GM12878 (cell line): ENCODE results near the gene DGKE. TPM values are rescaled to one million over a fixed set of nuclear protein-coding genes. Genes with fewer than 3 reads are reported as not detected.

Experiments
- ATAC-seq: fragments of 200-7000 bp; cut with Tn5 transposase; 3 replicates; pipeline ENCODE4 v1.9.1; 2020; ENCODE audit warnings: mild to moderate bottlenecking, moderate library complexity
- BruUV-seq: library from RNA; stranded (reverse); fragments of 400-500 nt; replicated peaks from 2 replicates; lab custom pipeline; 2021; lab: Mats Ljungman, UMichigan
- CTCF ChIA-PET: fragments of 300-600 bp; sonication (Branson Sonifier 250); formaldehyde crosslinking; extraction: SDS; loops from one replicate; lab custom pipeline; 2021; ENCODE audit warnings: inconsistent platforms; lab: Yijun Ruan, JAX
- POLR2A ChIA-PET: fragments of 350-600 bp; formaldehyde crosslinking; extraction: SDS; loops from one replicate; lab custom pipeline; 2021; ENCODE audit warnings: inconsistent platforms; lab: Charles Lee
- RAD21 ChIA-PET: fragments of 300-600 bp; sonication (Branson Sonifier 250); formaldehyde crosslinking; loops from one replicate; lab custom pipeline; 2023; ENCODE audit warnings: antibody characterized with exemption; ENCODE audit not compliant: unreplicated experiment; lab: Charles Lee
- SMC1A ChIA-PET: fragments of 300-600 bp; sonication (Branson Sonifier 250); formaldehyde crosslinking; loops from one replicate; lab custom pipeline; 2023; ENCODE audit not compliant: unreplicated experiment, uncharacterized antibody; lab: Charles Lee
- DNase-seq: peaks from one replicate; pipeline ENCODE4 v3.0.0-alpha.2; 2011; ENCODE audit warnings: low read depth, low spot score
- FAIRE-seq: peaks from 3 replicates; lab custom pipeline; 2011; peaks lifted over from hg19 to GRCh38; lab: Jason Lieb, UNC
- H2AFZ ChIP-seq: 2 replicates; pipeline ENCODE4 v1.6.0; 2011; ENCODE audit warnings: low read depth, low read length, control low read depth; ENCODE audit not compliant: control insufficient read depth
- H3K27ac ChIP-seq: 2 replicates; pipeline ENCODE4 v1.5.1; 2011; ENCODE audit warnings: control low read depth; ENCODE audit not compliant: control insufficient read depth, insufficient read depth
- H3K27me3 ChIP-seq, 2 experiments: replicated peaks in 1 of 2; 2 replicates each; pipeline versions ENCODE4 v1.6.0 to v1.6.1; 2011; ENCODE audit warnings: low read length in 1 of 2; ENCODE audit not compliant: control insufficient read depth in 2 of 2, insufficient read depth in 2 of 2
- H3K36me3 ChIP-seq, 2 experiments: 2 replicates each; pipeline ENCODE4 v1.5.1; 2011; ENCODE audit warnings: low read length in 1 of 2; ENCODE audit not compliant: control insufficient read depth in 2 of 2, insufficient read depth in 2 of 2
- H3K4me1 ChIP-seq: 2 replicates; pipeline ENCODE4 v1.6.1; 2011; ENCODE audit warnings: mild to moderate bottlenecking, low read length, moderate library complexity, mixed read lengths; ENCODE audit not compliant: control insufficient read depth, insufficient read depth
- H3K4me2 ChIP-seq: 2 replicates; pipeline ENCODE4 v1.6.0; 2011; ENCODE audit warnings: control low read depth; ENCODE audit not compliant: control insufficient read depth, insufficient read depth
- H3K4me3 ChIP-seq: fragments of 200-600 bp; sonication (generic); 2 replicates; pipeline ENCODE4 v1.5.1; 2016
- H3K79me2 ChIP-seq: 2 replicates; pipeline ENCODE4 v1.6.0; 2011; ENCODE audit warnings: low read length; ENCODE audit not compliant: control insufficient read depth, insufficient read depth
- H3K9ac ChIP-seq: 2 replicates; pipeline ENCODE4 v1.8.0; 2011; ENCODE audit warnings: low read length, control low read depth, mixed read lengths; ENCODE audit not compliant: control insufficient read depth, insufficient read depth
- H3K9me3 ChIP-seq: replicated peaks from 3 replicates; pipeline ENCODE4 v1.5.1; 2011; ENCODE audit warnings: mild to moderate bottlenecking, low read length; ENCODE audit not compliant: control insufficient read depth, insufficient read depth
- H4K20me1 ChIP-seq: 2 replicates; pipeline ENCODE4 v1.6.0; 2011; ENCODE audit not compliant: control insufficient read depth, insufficient read depth
- CREB1 ChIP-seq: IDR thresholded peaks from 2 replicates; pipeline ENCODE4 v1.6.1; 2012; ENCODE audit warnings: low read depth, mild to moderate bottlenecking, inconsistent platforms
- CREM ChIP-seq: IDR thresholded peaks from 2 replicates; pipeline ENCODE4 v1.6.1; 2014; ENCODE audit warnings: antibody characterized with exemption, low read depth
- PBX3 ChIP-seq: IDR thresholded peaks from 2 replicates; pipeline ENCODE4 v1.6.1; 2011; ENCODE audit warnings: mild to moderate bottlenecking, low read depth, low read length, moderate library complexity; ENCODE audit not compliant: insufficient replicate concordance
- PKNOX1 ChIP-seq: fragments of 450-650 bp; IDR thresholded peaks from 2 replicates; pipeline ENCODE4 v1.6.1; 2016; ENCODE audit warnings: mild to moderate bottlenecking
- RCOR1 ChIP-seq: conservative IDR thresholded peaks from 2 replicates; pipeline ENCODE4 v1.6.1; 2012; ENCODE audit warnings: low read depth, low read length, improper control_type of control experiment
- RFX5 ChIP-seq: IDR thresholded peaks from 2 replicates; pipeline ENCODE4 v1.6.1; 2011; ENCODE audit warnings: low read depth, low read length, improper control_type of control experiment
- RUNX3 ChIP-seq: IDR thresholded peaks from 2 replicates; pipeline ENCODE4 v1.6.1; 2012; ENCODE audit warnings: low read length, inconsistent platforms
- YBX1 ChIP-seq: fragments of 450-650 bp; IDR thresholded peaks from 2 replicates; pipeline ENCODE4 v1.6.1; 2016; ENCODE audit warnings: antibody characterized with exemption
- WGBS: methylation state at CpG from one replicate; pipeline ENCODE4 v1.1.6; 2016; ENCODE audit warnings: low lambda C conversion rate; ENCODE audit not compliant: insufficient replicate concordance, insufficient coverage; ENCODE audit errors: missing lambda C conversion rate; 5-methylcytosine and 5-hydroxymethylcytosine counted together
- in situ Hi-C: fragments of 300-500 bp; cut with MboI; formaldehyde crosslinking; loops from 9 replicates; pipeline ENCODE4 v1.14.3; 2018; ENCODE audit warnings: mixed read lengths
- intact Hi-C: fragments of 100-400 bp; cut with micrococcal nuclease; formaldehyde crosslinking; loops from one replicate; pipeline ENCODE4 v1.14.2; 2022; ENCODE audit not compliant: unreplicated experiment
- polyA plus RNA-seq, 11 experiments: library from polyadenylated mRNA; depleted of rRNA in 4 of 11; unstranded in 6 of 11; stranded (reverse) in 5 of 11; fragments of >200 nt; fragmentation: Nextera tagmentation in 4 of 11; fragmentation: Illumina TruSeq in 1 of 11; extraction: Ambion mirVana in 4 of 11; extraction: Trizol in 1 of 11; gene quantifications; 1 replicate in 1 of 11; 2 replicates in 10 of 11; pipeline versions ENCODE4 v1.2.1 to v1.2.3, GENCODE V29; 2011 to 2016; ENCODE audit warnings: inconsistent platforms in 2 of 11, missing spikeins in 2 of 11, low read depth in 1 of 11
- total RNA-seq, 4 experiments: library from RNA; depleted of rRNA in 3 of 4; stranded (reverse); fragments of >200 nt in 3 of 4; fragmentation: Illumina TruSeq in 1 of 4; extraction: Trizol in 1 of 4; gene quantifications; 2 replicates each; pipeline versions ENCODE4 v1.2.1 to v1.2.3, GENCODE V29; 2013 to 2021

Gene DGKE
- total and polyA plus RNA-seq, 10 of the 15 experiments (the other 5 are each of a cell fraction or from before 2014, with no cell fraction given), result 2.8 to 18.0 (median 11.6) TPM

GRCh38 chr17:56890906-56891674 lies 57.1 kb downstream of the DGKE start:
- SMC1A ChIA-PET, result interaction anchor here (1.0 to 1.3 kb wide), 3 partner anchors 10 to 40 kb away, joined by 3 to 4 read pairs (median 3); no protein-coding TSS in a partner anchor
- Histone ChIP-seq H3K4me1 (peaks cover 6% of the 10 kb centered on the region), H2AFZ (no peak overlapping the region), H3K4me2 (no peak overlapping the region), H3K27ac (no peak overlapping the region), H3K9me3 (peaks cover 22% of the 10 kb centered on the region; the same call in 2 of the 3 replicates), H3K4me3 (no peak overlapping the region), H3K9ac (no peak overlapping the region), H3K27me3 (no peaks in the 10 kb centered on the region), H3K36me3 (peaks cover 49 to 68% of the 10 kb centered on the region in 2 experiments), H3K79me2 (no peaks in the 10 kb centered on the region; the same call in 1 of the 2 replicates), H4K20me1 (no peaks in the 10 kb centered on the region; the same call in 1 of the 2 replicates)
- ATAC-seq (no peak), FAIRE-seq (no peak), DNase-seq (no peak)
- BruUV-seq, result no TSS peak
- RAD21 ChIA-PET, result no interaction called here
- POLR2A ChIA-PET, result no interaction called here
- in situ Hi-C loops, result no loop called here
- no peak for TF ChIP-seq RUNX3
- no peak for TF ChIP-seq CREM
- no peak for TF ChIP-seq RCOR1
- TF ChIP-seq YBX1, result no peak
- TF ChIP-seq RFX5, result no peak
- TF ChIP-seq PKNOX1, result no peak
- TF ChIP-seq CREB1, result no peak
- no peak for TF ChIP-seq PBX3
- 97% methylated on average over 7 of the region's 7 CpGs for WGBS
- intact Hi-C loops, result no loop called here
- CTCF ChIA-PET, result interaction anchor here (0.8 to 1.4 kb wide), 2 partner anchors 11 to 20 kb away, joined by 3 to 4 read pairs; no protein-coding TSS in a partner anchor
